CD4-positive, alpha-beta T cell treated with Interleukin-1 beta for 1 hour (primary cell): Measurements from ENCODE around the gene ZNF891.

ENCODE experiments used
- DNase-seq, 2 donors: peaks; one replicate each; pipeline ENCODE4 v3.0.0-alpha.2; 2020 to 2022

The ZNF891 gene

GRCh38 chr12:133058203-133059113, 71.6 kb downstream of the ZNF891 start:
- no peak for DNase-seq

GRCh38 chr12:133057446-133057845, 72.6 kb downstream of the ZNF891 start:
- DNase-seq = no peak
